ENCODE results near the gene GRIN3A. TPM values are rescaled to one million over a fixed set of nuclear protein-coding genes. Genes with fewer than 3 reads are reported as not detected.

GRIN3A gene
- total RNA-seq, 1 donor = not detected

DNA sequence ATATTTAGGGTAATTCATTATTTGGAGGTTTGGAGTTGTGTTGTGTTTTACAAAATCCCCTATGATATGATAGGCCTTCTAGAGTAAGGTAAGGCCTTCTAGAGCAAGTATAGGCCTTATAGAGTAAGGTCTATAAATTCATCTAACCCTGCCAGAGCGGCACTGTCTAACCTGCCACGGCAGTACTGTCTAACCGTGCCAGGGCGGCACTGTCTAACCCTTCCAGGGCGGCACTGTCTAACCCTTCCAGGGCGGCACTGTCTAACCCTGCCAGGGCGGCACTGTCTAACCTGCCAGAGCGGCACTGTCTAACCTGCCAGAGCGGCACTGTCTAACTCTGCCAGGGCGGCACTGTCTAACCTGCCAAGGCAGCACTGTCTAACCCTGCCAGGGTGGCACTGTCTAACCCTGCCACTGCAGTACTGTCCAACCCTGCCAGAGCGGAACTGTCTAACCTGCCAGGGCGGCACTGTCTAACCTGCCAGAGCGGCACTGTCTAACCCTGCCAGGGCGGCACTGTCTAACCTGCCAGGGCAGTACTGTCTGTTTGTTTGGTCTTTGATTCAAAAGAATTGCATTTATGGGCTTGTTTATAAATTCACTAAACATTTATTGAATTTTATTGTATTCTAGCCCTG is 195.2 kb downstream of the GRIN3A start:
- TF ChIP-seq, protein P1, sequence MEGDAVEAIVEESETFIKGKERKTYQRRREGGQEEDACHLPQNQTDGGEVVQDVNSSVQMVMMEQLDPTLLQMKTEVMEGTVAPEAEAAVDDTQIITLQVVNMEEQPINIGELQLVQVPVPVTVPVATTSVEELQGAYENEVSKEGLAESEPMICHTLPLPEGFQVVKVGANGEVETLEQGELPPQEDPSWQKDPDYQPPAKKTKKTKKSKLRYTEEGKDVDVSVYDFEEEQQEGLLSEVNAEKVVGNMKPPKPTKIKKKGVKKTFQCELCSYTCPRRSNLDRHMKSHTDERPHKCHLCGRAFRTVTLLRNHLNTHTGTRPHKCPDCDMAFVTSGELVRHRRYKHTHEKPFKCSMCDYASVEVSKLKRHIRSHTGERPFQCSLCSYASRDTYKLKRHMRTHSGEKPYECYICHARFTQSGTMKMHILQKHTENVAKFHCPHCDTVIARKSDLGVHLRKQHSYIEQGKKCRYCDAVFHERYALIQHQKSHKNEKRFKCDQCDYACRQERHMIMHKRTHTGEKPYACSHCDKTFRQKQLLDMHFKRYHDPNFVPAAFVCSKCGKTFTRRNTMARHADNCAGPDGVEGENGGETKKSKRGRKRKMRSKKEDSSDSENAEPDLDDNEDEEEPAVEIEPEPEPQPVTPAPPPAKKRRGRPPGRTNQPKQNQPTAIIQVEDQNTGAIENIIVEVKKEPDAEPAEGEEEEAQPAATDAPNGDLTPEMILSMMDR (IDR thresholded peaks at IDR 0.05; ENCODE audit: extremely low read depth, low read depth, low read length) = no peak
- no peak for DNase-seq (ENCODE audit: insufficient read length, low spot score, missing footprints)
- no peaks in the 10 kb centered on the region for H3K27me3 ChIP-seq (ENCODE audit: insufficient read depth, low read length)

DNA sequence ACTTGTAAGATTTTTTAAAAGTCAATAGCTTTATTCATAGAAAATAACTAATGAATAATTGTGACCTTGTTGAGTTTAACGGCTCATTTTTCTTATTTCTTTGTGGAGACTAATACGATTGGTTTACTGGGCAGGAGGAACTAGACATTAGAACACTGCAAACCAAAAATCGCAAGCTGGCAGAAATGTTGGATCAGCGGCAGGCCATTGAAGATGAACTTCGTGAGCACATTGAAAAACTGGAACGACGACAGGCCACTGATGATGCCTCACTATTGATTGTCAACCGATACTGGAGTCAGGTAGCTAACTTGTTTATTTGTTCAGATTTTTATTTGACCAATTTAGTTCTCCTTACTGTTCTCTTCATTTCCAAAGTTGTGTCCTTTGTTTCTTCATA is 198.4 kb downstream of the GRIN3A start:
- no peak overlapping the region for H2AFZ ChIP-seq (ENCODE audit: low read length)
- no peaks in the 10 kb centered on the region for H3K9me3 ChIP-seq (ENCODE audit: low read depth, low read length)
- H3K27ac ChIP-seq (ENCODE audit: low read depth, low read length) = no peak overlapping the region
- H3K79me2 ChIP-seq (ENCODE audit: insufficient read depth, low read length) = peaks cover 40% of the 10 kb centered on the region
- no peak overlapping the region for H3K4me3 ChIP-seq (ENCODE audit: insufficient read depth, low read length)
- H3K36me3 ChIP-seq (ENCODE audit: insufficient read depth, low read length) = peaks cover 23% of the 10 kb centered on the region
- DNase-seq (ENCODE audit: insufficient read length, low spot score, missing footprints) = peak; percentile 55
- peaks cover 14% of the 10 kb centered on the region for H4K20me1 ChIP-seq (ENCODE audit: insufficient read depth, low read length)
- TF ChIP-seq, protein P1 (IDR thresholded peaks at IDR 0.05; ENCODE audit: extremely low read depth, low read depth, low read length) = no peak
- H3K27me3 ChIP-seq (ENCODE audit: insufficient read depth, low read length) = no peaks in the 10 kb centered on the region
- no peak overlapping the region for H3K4me2 ChIP-seq (ENCODE audit: insufficient read depth, low read length)
- H3K4me1 ChIP-seq (ENCODE audit: insufficient read depth, low read length) = peaks cover 3% of the 10 kb centered on the region

More for the DNA sequence above, 195.2 kb downstream of the GRIN3A start:
- Histone ChIP-seq H3K27ac (ENCODE audit: low read depth, low read length) (no peak overlapping the region), H4K20me1 (ENCODE audit: insufficient read depth, low read length) (peaks cover 5% of the 10 kb centered on the region), H3K4me3 (ENCODE audit: insufficient read depth, low read length) (no peak overlapping the region), H3K4me1 (ENCODE audit: insufficient read depth, low read length) (no peaks in the 10 kb centered on the region), H3K4me2 (ENCODE audit: insufficient read depth, low read length) (no peak overlapping the region), H3K36me3 (ENCODE audit: insufficient read depth, low read length) (peaks cover 44% of the 10 kb centered on the region), H3K79me2 (ENCODE audit: insufficient read depth, low read length) (peaks cover 12% of the 10 kb centered on the region), H3K9me3 (ENCODE audit: low read depth, low read length) (no peaks in the 10 kb centered on the region), H2AFZ (ENCODE audit: low read length) (no peak overlapping the region)

DNA sequence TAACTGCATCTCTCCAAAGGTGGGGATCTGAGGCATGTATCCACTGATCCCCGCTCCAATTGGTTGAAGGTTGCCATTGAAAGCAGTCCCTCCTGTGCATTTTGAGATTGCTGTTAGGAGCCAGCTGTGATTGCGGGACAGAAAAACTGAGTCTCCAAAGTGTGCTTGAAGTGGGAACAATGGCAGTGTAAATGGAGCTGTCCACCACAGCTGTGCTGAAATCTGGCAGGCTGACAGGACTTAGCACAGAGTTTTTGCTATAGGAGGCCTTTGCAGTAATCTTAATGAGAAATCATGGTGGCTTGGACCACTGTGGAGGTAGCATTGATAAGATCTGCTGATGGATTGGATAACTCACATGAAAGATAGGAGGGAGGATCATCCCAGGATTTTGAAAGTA is 201.5 kb downstream of the GRIN3A start:
- Histone ChIP-seq H3K27me3 (ENCODE audit: insufficient read depth, low read length) (no peaks in the 10 kb centered on the region), H3K4me2 (ENCODE audit: insufficient read depth, low read length) (no peak overlapping the region), H2AFZ (ENCODE audit: low read length) (no peak overlapping the region), H3K27ac (ENCODE audit: low read depth, low read length) (no peak overlapping the region), H3K4me3 (ENCODE audit: insufficient read depth, low read length) (no peak overlapping the region), H3K9me3 (ENCODE audit: low read depth, low read length) (no peaks in the 10 kb centered on the region), H3K36me3 (ENCODE audit: insufficient read depth, low read length) (peaks cover 20% of the 10 kb centered on the region), H3K4me1 (ENCODE audit: insufficient read depth, low read length) (peaks cover 14% of the 10 kb centered on the region), H4K20me1 (ENCODE audit: insufficient read depth, low read length) (peaks cover 14% of the 10 kb centered on the region), H3K79me2 (ENCODE audit: insufficient read depth, low read length) (peaks cover 50% of the 10 kb centered on the region)
- TF ChIP-seq, protein P1 (IDR thresholded peaks at IDR 0.05; ENCODE audit: extremely low read depth, low read depth, low read length) = no peak
- DNase-seq (ENCODE audit: insufficient read length, low spot score, missing footprints) = peak; percentile 10

DNA sequence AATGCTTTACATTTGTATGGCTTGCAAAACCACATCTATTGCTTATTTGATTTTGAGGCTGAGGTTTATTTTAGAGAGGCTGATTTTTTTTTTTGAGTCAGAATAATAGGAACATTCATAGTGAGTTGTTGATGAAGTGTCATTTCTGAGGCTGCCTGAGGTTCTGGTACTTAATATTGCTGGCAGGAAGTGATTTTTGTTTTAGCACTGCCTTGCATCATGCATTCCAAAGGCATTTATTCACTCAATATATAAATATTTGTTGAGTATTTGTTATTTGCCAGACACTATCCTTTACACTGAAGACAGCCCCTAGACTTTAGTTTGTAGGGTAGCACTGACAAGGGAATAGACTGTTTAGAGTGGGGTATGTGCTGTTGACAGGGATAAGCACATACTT is 202.1 kb downstream of the GRIN3A start:
- no peaks in the 10 kb centered on the region for H3K9me3 ChIP-seq (ENCODE audit: low read depth, low read length)
- H3K4me3 ChIP-seq (ENCODE audit: insufficient read depth, low read length) = no peak overlapping the region
- H2AFZ ChIP-seq (ENCODE audit: low read length) = no peak overlapping the region
- TF ChIP-seq, protein P1 (IDR thresholded peaks at IDR 0.05; ENCODE audit: extremely low read depth, low read depth, low read length) = no peak
- H3K4me1 ChIP-seq (ENCODE audit: insufficient read depth, low read length) = peaks cover 14% of the 10 kb centered on the region
- peaks cover 50% of the 10 kb centered on the region for H3K79me2 ChIP-seq (ENCODE audit: insufficient read depth, low read length)
- no peak overlapping the region for H3K27ac ChIP-seq (ENCODE audit: low read depth, low read length)
- DNase-seq (ENCODE audit: insufficient read length, low spot score, missing footprints) = no peak
- H4K20me1 ChIP-seq (ENCODE audit: insufficient read depth, low read length) = peaks cover 14% of the 10 kb centered on the region
- no peak overlapping the region for H3K4me2 ChIP-seq (ENCODE audit: insufficient read depth, low read length)
- H3K36me3 ChIP-seq (ENCODE audit: insufficient read depth, low read length) = peaks cover 16% of the 10 kb centered on the region
- H3K27me3 ChIP-seq (ENCODE audit: insufficient read depth, low read length) = no peaks in the 10 kb centered on the region

All from osteoblast (primary cell).